Cardiac muscle cell (in vitro differentiated cells and primary cell): ENCODE results near the gene MUC6. TPM values are rescaled to one million over a fixed set of nuclear protein-coding genes. Genes with fewer than 3 reads are reported as not detected.
A peak's percentile ranks its signal among the peaks of the same experiment; 100 is the strongest.

ENCODE experiments used
- DNase-seq, 2 donors: peaks; one replicate each; pipeline versions ENCODE4 v3.0.0 to v3.0.0-alpha.2; 2010 to 2017; ENCODE audit warnings: low read depth in 1 of 2, low spot score in 1 of 2
- H3K27ac ChIP-seq: fragments of 200-600 bp; sonication (generic); 2 replicates; pipeline ENCODE4 v1.5.1; 2016
- H3K27me3 ChIP-seq: fragments of 200-600 bp; sonication (generic); 2 replicates; pipeline ENCODE4 v1.6.0; 2016; ENCODE audit warnings: control low read depth
- H3K36me3 ChIP-seq: fragments of 200-600 bp; sonication (generic); 2 replicates; pipeline ENCODE4 v1.5.1; 2016; ENCODE audit warnings: control low read depth
- H3K4me1 ChIP-seq: fragments of 200-600 bp; sonication (generic); 2 replicates; pipeline ENCODE4 v1.8.1; 2017; ENCODE audit warnings: low read depth, mild to moderate bottlenecking, mixed run types
- H3K4me3 ChIP-seq: fragments of 200-600 bp; sonication (generic); 2 replicates; pipeline ENCODE4 v1.5.1; 2016; ENCODE audit warnings: mild to moderate bottlenecking
- H3K9me3 ChIP-seq: fragments of 200-600 bp; sonication (generic); 2 replicates; pipeline ENCODE4 v1.5.1; 2017; ENCODE audit warnings: low read depth, mild to moderate bottlenecking, control low read depth
- CTCF ChIP-seq: IDR thresholded peaks from 2 replicates; pipeline ENCODE4 v1.5.1; 2012; ENCODE audit warnings: low read depth, mild to moderate bottlenecking, low read length
- polyA plus RNA-seq: library from polyadenylated mRNA; unstranded; fragments of >200 nt; fragmentation: Nextera tagmentation; extraction: Ambion mirVana; gene quantifications from 2 replicates; pipeline ENCODE4 v1.2.1, GENCODE V29; 2016
- total RNA-seq: library from RNA; depleted of rRNA; stranded (reverse); fragments of >200 nt; gene quantifications from 2 replicates; pipeline ENCODE4 v1.2.3, GENCODE V29; 2016

MUC6 gene
- total and polyA plus RNA-seq, 2 experiments from 2014 or later, result not detected

- no peak for TF ChIP-seq CTCF
- H3K27me3 ChIP-seq, result no peaks in the 10 kb centered on the region
- H3K4me1 ChIP-seq, result no peaks in the 10 kb centered on the region
- H3K4me3 ChIP-seq, result no peak overlapping the region
- H3K36me3 ChIP-seq, result no peaks in the 10 kb centered on the region
- H3K9me3 ChIP-seq, result no peaks in the 10 kb centered on the region
- H3K27ac ChIP-seq, result no peak overlapping the region
- no peak for DNase-seq
These were observed 11.2 kb upstream of the MUC6 start for GRCh38 chr11:1047595-1048156.

- no peak for DNase-seq
- no peak for TF ChIP-seq CTCF
- H3K27me3 ChIP-seq, result no peaks in the 10 kb centered on the region
- H3K4me1 ChIP-seq, result no peaks in the 10 kb centered on the region
- no peak overlapping the region for H3K4me3 ChIP-seq
- no peak overlapping the region for H3K27ac ChIP-seq
- no peaks in the 10 kb centered on the region for H3K36me3 ChIP-seq
- H3K9me3 ChIP-seq, result no peaks in the 10 kb centered on the region
These were observed 7.6 kb upstream of the MUC6 start for GRCh38 chr11:1044160-1044559.

- Histone ChIP-seq H3K27me3 (no peaks in the 10 kb centered on the region), H3K36me3 (no peaks in the 10 kb centered on the region), H3K4me3 (no peak overlapping the region), H3K9me3 (no peaks in the 10 kb centered on the region), H3K4me1 (no peaks in the 10 kb centered on the region), H3K27ac (no peak overlapping the region)
- no peak for DNase-seq
- TF ChIP-seq CTCF, result no peak
These were observed 7.1 kb upstream of the MUC6 start for GRCh38 chr11:1043563-1044096.

- no peak for TF ChIP-seq CTCF
- no peak for DNase-seq
These were observed 6.4 kb upstream of the MUC6 start for GRCh38 chr11:1042626-1043562.

GRCh38 chr11:1041936-1042608 lies 5.6 kb upstream of the MUC6 start:
- Histone ChIP-seq H3K4me1 (no peaks in the 10 kb centered on the region), H3K9me3 (no peaks in the 10 kb centered on the region), H3K4me3 (no peak overlapping the region), H3K27ac (no peak overlapping the region), H3K36me3 (no peaks in the 10 kb centered on the region), H3K27me3 (no peaks in the 10 kb centered on the region)
- TF ChIP-seq CTCF, result peak; percentile 20
- DNase-seq, result peak in 1 of 2 donors; percentile 69

More at GRCh38 chr11:1042626-1043562, 6.4 kb upstream of the MUC6 start:
- H3K36me3 ChIP-seq, result no peaks in the 10 kb centered on the region
- no peak overlapping the region for H3K4me3 ChIP-seq
- no peaks in the 10 kb centered on the region for H3K4me1 ChIP-seq
- H3K27ac ChIP-seq, result no peak overlapping the region
- H3K27me3 ChIP-seq, result no peaks in the 10 kb centered on the region
- H3K9me3 ChIP-seq, result no peaks in the 10 kb centered on the region
